ENCODE measurements around the gene BSND.

BSND gene

DNA sequence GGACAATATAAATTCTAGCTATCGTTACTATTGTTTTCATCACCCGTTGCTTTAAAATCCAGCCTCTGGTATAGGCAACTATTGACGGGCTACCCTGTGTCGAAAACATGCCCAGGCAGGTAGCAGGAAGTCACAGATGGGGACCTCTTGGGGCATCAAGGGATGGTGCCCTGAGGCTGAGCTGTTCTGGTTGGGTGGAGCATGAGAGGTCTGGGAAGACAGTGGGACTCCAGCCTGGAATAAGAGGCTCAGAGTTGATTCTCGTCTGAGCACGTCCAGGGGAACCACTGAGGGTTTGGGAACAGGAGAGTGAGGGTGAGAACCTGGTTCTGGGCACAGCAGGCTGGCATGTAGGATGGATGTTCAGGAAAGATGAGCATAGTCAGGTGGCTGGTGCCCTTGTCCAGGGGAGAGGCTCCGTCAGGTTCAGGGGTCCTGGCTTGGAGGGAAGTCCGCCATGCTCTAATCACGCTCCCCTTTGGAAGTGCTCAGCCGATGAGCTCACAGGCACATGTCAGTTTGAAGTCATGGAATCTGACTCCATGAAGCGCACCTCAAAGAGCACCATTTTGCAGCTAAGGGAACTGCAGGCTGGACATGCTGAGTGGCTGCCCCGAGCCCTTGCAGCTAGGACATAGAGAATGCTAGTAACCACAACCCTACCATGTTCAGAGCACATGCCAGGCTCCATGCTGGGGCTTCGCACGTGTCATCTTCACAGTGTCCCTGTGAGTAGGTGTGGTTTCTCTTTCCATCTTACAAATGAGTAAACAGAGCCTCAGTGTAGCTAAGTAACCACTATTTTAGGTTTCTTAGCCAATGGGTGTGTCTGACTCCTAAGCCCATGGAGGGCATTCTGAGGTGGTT is 61.6 kb downstream of the BSND start:
- no peak for DNase-seq (ENCODE audit: low spot score)

- no peak for DNase-seq (ENCODE audit: low spot score)
These were observed 62.4 kb downstream of the BSND start for GRCh38 chr1:55061000-55061705.

Data from SK-N-DZ (cell line).